Loucy (cell line): Measurements from ENCODE around the gene AIFM2.

Experiments used
- H2AFZ ChIP-seq: fragments of 200-600 bp; sonication (generic); 2 replicates; pipeline ENCODE4 v1.6.0; 2016; ENCODE audit warnings: antibody characterized with exemption, mild to moderate bottlenecking, low read length, moderate library complexity
- H3F3A ChIP-seq: fragments of 200-600 bp; 2 replicates; pipeline ENCODE4 v1.6.0; 2016; ENCODE audit warnings: antibody characterized with exemption, low read depth, mild to moderate bottlenecking
- H3K27me3 ChIP-seq: fragments of 200-600 bp; sonication (generic); 2 replicates; pipeline ENCODE4 v1.6.1; 2014; ENCODE audit warnings: low read length, mild to moderate bottlenecking; ENCODE audit not compliant: insufficient read depth, poor library complexity, severe bottlenecking
- H3K36me3 ChIP-seq: fragments of 200-600 bp; sonication (generic); 2 replicates; pipeline ENCODE4 v1.6.1; 2016; ENCODE audit warnings: low read length; ENCODE audit not compliant: insufficient read depth
- H3K4me1 ChIP-seq: fragments of 200-600 bp; sonication (generic); 2 replicates; pipeline ENCODE4 v1.5.1; 2014; ENCODE audit warnings: low read length, mild to moderate bottlenecking; ENCODE audit not compliant: insufficient read depth, poor library complexity, severe bottlenecking
- H3K4me2 ChIP-seq: fragments of 200-600 bp; sonication (generic); 2 replicates; pipeline ENCODE4 v1.6.0; 2014; ENCODE audit warnings: antibody characterized with exemption, low read length, low read depth, mild to moderate bottlenecking; ENCODE audit not compliant: poor library complexity, severe bottlenecking
- H3K4me3 ChIP-seq: fragments of 200-600 bp; sonication (generic); 2 replicates; pipeline ENCODE4 v1.5.1; 2014; ENCODE audit warnings: low read length, mild to moderate bottlenecking, mixed read lengths; ENCODE audit not compliant: poor library complexity, severe bottlenecking
- H3K79me2 ChIP-seq: fragments of 200-600 bp; sonication (generic); 2 replicates; pipeline ENCODE4 v1.6.1; 2014; ENCODE audit warnings: low read length; ENCODE audit not compliant: insufficient read depth
- H3K9ac ChIP-seq: fragments of 200-600 bp; sonication (generic); 2 replicates; pipeline ENCODE4 v1.6.0; 2014; ENCODE audit warnings: mild to moderate bottlenecking, low read depth, low read length, moderate library complexity; ENCODE audit not compliant: poor library complexity, severe bottlenecking
- H3K9me2 ChIP-seq: fragments of 200-600 bp; sonication (generic); replicated peaks from 2 replicates; pipeline ENCODE4 v1.6.1; 2016; ENCODE audit warnings: low read depth, low read length, mixed read lengths
- H3K9me3 ChIP-seq: fragments of 200-600 bp; sonication (generic); 2 replicates; pipeline ENCODE4 v1.6.1; 2014; ENCODE audit warnings: mild to moderate bottlenecking, antibody characterized with exemption, low read length, low read depth; ENCODE audit not compliant: insufficient read depth
- H4K20me1 ChIP-seq: fragments of 200-600 bp; sonication (generic); 2 replicates; pipeline ENCODE4 v1.6.0; 2014; ENCODE audit warnings: antibody characterized with exemption, low read length, mild to moderate bottlenecking; ENCODE audit not compliant: insufficient read depth, poor library complexity, severe bottlenecking
- EZH2phosphoT487 ChIP-seq: fragments of 200-600 bp; IDR thresholded peaks from 2 replicates; pipeline ENCODE4 v1.6.1; 2018; ENCODE audit warnings: antibody characterized with exemption, mild to moderate bottlenecking, moderate library complexity, borderline replicate concordance
- TF ChIP-seq, protein P1 (sequence below): fragments of 200-600 bp; sonication (generic); conservative IDR thresholded peaks from 2 replicates; pipeline ENCODE4 v1.5.1; 2014; ENCODE audit warnings: mild to moderate bottlenecking, antibody characterized with exemption, low read length

AIFM2 gene

DNA sequence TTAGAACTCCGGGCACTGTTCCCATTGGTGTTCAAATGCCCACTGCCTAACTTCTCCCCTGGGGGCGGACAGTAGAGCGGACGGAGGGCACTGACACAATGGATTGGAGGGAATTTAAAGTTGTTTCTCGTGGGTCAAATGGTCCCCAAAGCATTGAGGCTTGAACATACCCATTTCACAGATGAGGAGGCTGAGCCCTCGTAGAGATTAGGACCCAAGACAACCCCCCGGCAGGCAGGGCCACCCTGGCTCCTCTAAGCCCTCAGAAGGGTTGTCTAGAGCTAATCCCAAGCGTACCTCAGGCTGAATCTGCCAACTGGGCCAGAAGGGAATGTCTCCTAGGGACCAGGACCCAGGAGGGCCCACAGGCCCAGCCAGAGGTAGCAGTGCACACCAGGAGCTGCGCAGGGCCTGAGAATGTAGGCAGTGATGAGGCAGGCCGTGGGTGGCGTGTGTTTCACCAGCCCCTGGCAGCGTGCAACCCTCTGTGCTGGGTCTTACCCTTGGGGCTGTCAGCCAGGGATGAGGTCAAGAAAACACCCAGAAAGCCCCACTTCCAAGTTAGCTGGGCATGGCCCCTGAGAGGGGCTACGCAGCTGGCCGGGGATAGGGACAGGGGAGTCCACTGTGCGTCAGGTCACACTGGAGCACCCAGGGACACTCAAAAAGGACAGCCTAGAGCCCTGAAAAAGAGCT is 5.8 kb downstream of the AIFM2 start:
- H3K27me3 ChIP-seq = no peaks in the 10 kb centered on the region
- no peaks in the 10 kb centered on the region for H3F3A ChIP-seq
- H3K9me3 ChIP-seq = no peaks in the 10 kb centered on the region
- H3K9ac ChIP-seq = no peak overlapping the region
- H3K79me2 ChIP-seq = no peaks in the 10 kb centered on the region
- H4K20me1 ChIP-seq = no peaks in the 10 kb centered on the region
- H3K4me1 ChIP-seq = peaks cover 19% of the 10 kb centered on the region
- H3K36me3 ChIP-seq = no peaks in the 10 kb centered on the region
- no peaks in the 10 kb centered on the region for H3K9me2 ChIP-seq
- TF ChIP-seq, protein P1, sequence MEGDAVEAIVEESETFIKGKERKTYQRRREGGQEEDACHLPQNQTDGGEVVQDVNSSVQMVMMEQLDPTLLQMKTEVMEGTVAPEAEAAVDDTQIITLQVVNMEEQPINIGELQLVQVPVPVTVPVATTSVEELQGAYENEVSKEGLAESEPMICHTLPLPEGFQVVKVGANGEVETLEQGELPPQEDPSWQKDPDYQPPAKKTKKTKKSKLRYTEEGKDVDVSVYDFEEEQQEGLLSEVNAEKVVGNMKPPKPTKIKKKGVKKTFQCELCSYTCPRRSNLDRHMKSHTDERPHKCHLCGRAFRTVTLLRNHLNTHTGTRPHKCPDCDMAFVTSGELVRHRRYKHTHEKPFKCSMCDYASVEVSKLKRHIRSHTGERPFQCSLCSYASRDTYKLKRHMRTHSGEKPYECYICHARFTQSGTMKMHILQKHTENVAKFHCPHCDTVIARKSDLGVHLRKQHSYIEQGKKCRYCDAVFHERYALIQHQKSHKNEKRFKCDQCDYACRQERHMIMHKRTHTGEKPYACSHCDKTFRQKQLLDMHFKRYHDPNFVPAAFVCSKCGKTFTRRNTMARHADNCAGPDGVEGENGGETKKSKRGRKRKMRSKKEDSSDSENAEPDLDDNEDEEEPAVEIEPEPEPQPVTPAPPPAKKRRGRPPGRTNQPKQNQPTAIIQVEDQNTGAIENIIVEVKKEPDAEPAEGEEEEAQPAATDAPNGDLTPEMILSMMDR = no peak
- TF ChIP-seq EZH2phosphoT487 = no peak
- no peak overlapping the region for H3K4me2 ChIP-seq
- no peak overlapping the region for H3K4me3 ChIP-seq
- H2AFZ ChIP-seq = no peak overlapping the region; the same call in 1 of the 2 replicates

DNA sequence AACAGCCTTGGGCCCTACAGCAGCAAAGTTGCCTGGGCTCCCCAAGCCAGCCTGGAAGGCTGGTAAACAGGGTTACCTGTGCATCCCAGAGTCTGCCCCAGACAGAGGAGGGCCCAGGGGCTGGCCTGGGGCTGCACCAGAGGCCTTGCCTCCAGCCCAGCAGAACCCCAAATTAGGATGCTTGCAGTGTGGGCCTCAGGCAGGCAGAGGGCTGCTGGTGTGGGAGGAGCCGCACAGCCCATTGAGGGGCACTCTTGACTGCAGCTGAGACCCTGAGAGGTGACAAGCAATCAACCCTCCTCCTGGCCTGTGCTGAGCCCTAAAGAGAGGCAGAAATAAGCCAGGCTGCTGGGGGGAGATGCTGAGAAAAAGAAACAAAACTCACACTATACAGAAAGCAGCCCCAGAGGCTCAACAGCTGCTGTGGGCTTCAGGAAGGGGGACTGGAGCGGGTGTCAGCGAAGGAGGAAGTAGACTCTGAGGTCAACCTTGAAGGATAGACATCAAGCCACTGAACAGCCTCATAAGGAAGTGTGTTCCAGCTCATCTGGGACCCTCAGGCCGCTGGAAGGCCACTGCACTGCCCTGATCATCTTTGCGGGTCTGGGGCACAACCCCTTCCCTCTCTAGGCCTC is 6.6 kb downstream of the AIFM2 start:
- peaks cover 19% of the 10 kb centered on the region for H3K4me1 ChIP-seq
- peak overlapping the region; percentile 85 for H2AFZ ChIP-seq
- H3F3A ChIP-seq = no peaks in the 10 kb centered on the region
- no peaks in the 10 kb centered on the region for H3K27me3 ChIP-seq
- no peak overlapping the region for H3K4me3 ChIP-seq
- no peaks in the 10 kb centered on the region for H3K36me3 ChIP-seq
- peak overlapping the region; percentile 17 for H3K9ac ChIP-seq
- no peaks in the 10 kb centered on the region for H3K79me2 ChIP-seq
- H4K20me1 ChIP-seq = no peaks in the 10 kb centered on the region
- TF ChIP-seq EZH2phosphoT487 = no peak
- TF ChIP-seq, protein P1 = no peak
- peak overlapping the region; percentile 35 for H3K4me2 ChIP-seq
- H3K9me3 ChIP-seq = no peaks in the 10 kb centered on the region
- no peaks in the 10 kb centered on the region for H3K9me2 ChIP-seq

DNA sequence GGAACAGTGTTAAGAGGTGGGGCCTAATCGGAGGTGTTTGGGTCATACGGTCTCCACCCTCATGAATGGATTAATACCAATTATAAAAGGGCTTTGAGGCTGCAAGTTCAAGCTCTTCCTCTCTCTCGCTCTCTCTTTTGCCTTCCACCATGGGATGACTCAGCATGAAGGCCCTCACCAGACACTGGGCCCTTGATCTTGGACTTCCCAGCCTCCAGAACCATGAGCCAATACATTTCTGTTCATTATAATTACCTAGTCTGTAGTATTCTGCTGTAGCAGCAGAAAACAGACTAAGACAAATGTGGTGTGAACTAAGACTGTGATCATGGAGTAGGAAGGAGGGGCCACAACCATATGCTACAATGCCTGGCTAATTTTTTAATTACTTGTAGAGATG is 7.7 kb downstream of the AIFM2 start:
- Histone ChIP-seq H3K27me3 (no peaks in the 10 kb centered on the region), H3K9ac (no peak overlapping the region), H3K9me2 (no peaks in the 10 kb centered on the region), H3K4me3 (no peak overlapping the region), H3K9me3 (no peaks in the 10 kb centered on the region), H3K79me2 (no peaks in the 10 kb centered on the region), H3K4me2 (no peak overlapping the region), H3K4me1 (peaks cover 19% of the 10 kb centered on the region), H3F3A (no peaks in the 10 kb centered on the region), H2AFZ (no peak overlapping the region), H3K36me3 (no peaks in the 10 kb centered on the region), H4K20me1 (no peaks in the 10 kb centered on the region)
- TF ChIP-seq, protein P1 = no peak
- no peak for TF ChIP-seq EZH2phosphoT487
